Stomach smooth muscle (tissue), 2 donors: ENCODE data around the gene CSNK1G3.

ENCODE experiments used
- H3K27ac ChIP-seq: one replicate; pipeline ENCODE4 v1.7.0; 2013; ENCODE audit warnings: mild to moderate bottlenecking, low read length, inconsistent platforms
- H3K27me3 ChIP-seq, 2 donors: one replicate each; pipeline ENCODE4 v1.7.0; 2013; ENCODE audit warnings: low read length in 2 of 2; ENCODE audit not compliant: insufficient read depth in 2 of 2, control insufficient read depth in 1 of 2
- H3K36me3 ChIP-seq, 2 donors: one replicate each; pipeline ENCODE4 v1.7.0; 2013; ENCODE audit warnings: low read length in 2 of 2; ENCODE audit not compliant: control insufficient read depth in 2 of 2, insufficient read depth in 2 of 2
- H3K4me1 ChIP-seq: one replicate; pipeline ENCODE4 v1.7.0; 2013; ENCODE audit warnings: low read length; ENCODE audit not compliant: control insufficient read depth, insufficient read depth
- H3K4me3 ChIP-seq, 2 donors: one replicate each; pipeline ENCODE4 v1.7.0; 2013; ENCODE audit warnings: low read length in 2 of 2
- H3K9ac ChIP-seq, 2 donors: one replicate each; pipeline ENCODE4 v1.7.0; 2013; ENCODE audit warnings: low read length in 2 of 2, mild to moderate bottlenecking in 1 of 2
- H3K9me3 ChIP-seq, 2 donors: one replicate each; pipeline ENCODE4 v1.7.0; 2013; ENCODE audit warnings: low read length in 2 of 2; ENCODE audit not compliant: control insufficient read depth in 2 of 2
- donor health status: healthy.
- donor health status: Pancreatic carcinoma.

The CSNK1G3 gene

GRCh38 chr5:123558762-123559433 is 46.9 kb downstream of the CSNK1G3 start:
- Histone ChIP-seq H3K9me3 (no peaks in the 10 kb centered on the region), H3K9ac (no peak overlapping the region), H3K36me3 (peaks cover 0 to 2% of the 10 kb centered on the region in 2 donors), H3K4me3 (no peak overlapping the region), H3K4me1 (no peaks in the 10 kb centered on the region), H3K27ac (no peak overlapping the region), H3K27me3 (no peaks in the 10 kb centered on the region)

- H3K36me3 ChIP-seq, result peaks cover 0 to 2% of the 10 kb centered on the region in 2 donors
- no peak overlapping the region for H3K4me3 ChIP-seq
- no peaks in the 10 kb centered on the region for H3K9me3 ChIP-seq
- H3K27ac ChIP-seq, result no peak overlapping the region
- no peaks in the 10 kb centered on the region for H3K4me1 ChIP-seq
- no peaks in the 10 kb centered on the region for H3K27me3 ChIP-seq
- H3K9ac ChIP-seq, result no peak overlapping the region
Measured at GRCh38 chr5:123559434-123559775, 47.4 kb downstream of the CSNK1G3 start.

GRCh38 chr5:123561230-123561629 is 49.3 kb downstream of the CSNK1G3 start:
- peaks cover 0 to 2% of the 10 kb centered on the region in 2 donors for H3K36me3 ChIP-seq
- H3K4me1 ChIP-seq, result no peaks in the 10 kb centered on the region

GRCh38 chr5:123571927-123572326 is 60.0 kb downstream of the CSNK1G3 start:
- Histone ChIP-seq H3K4me3 (no peak overlapping the region), H3K36me3 (peaks cover 0 to 3% of the 10 kb centered on the region in 2 donors), H3K9ac (no peak overlapping the region), H3K4me1 (no peaks in the 10 kb centered on the region), H3K27ac (no peak overlapping the region), H3K9me3 (no peaks in the 10 kb centered on the region), H3K27me3 (no peaks in the 10 kb centered on the region)

More at GRCh38 chr5:123561230-123561629, 49.3 kb downstream of the CSNK1G3 start:
- H3K27ac ChIP-seq, result no peak overlapping the region
- no peak overlapping the region for H3K9ac ChIP-seq
- no peak overlapping the region for H3K4me3 ChIP-seq
- no peaks in the 10 kb centered on the region for H3K27me3 ChIP-seq
- H3K9me3 ChIP-seq, result no peaks in the 10 kb centered on the region

- Histone ChIP-seq H3K36me3 (peaks cover 0 to 3% of the 10 kb centered on the region in 2 donors), H3K9ac (no peak overlapping the region), H3K4me3 (no peak overlapping the region), H3K27me3 (no peaks in the 10 kb centered on the region), H3K9me3 (no peaks in the 10 kb centered on the region), H3K27ac (no peak overlapping the region), H3K4me1 (no peaks in the 10 kb centered on the region)
Measured at GRCh38 chr5:123578390-123578789, 66.4 kb downstream of the CSNK1G3 start.

- Histone ChIP-seq H3K4me3 (no peak overlapping the region), H3K27ac (no peak overlapping the region), H3K36me3 (peaks cover 0 to 3% of the 10 kb centered on the region in 2 donors), H3K9me3 (no peaks in the 10 kb centered on the region), H3K27me3 (no peaks in the 10 kb centered on the region), H3K9ac (no peak overlapping the region), H3K4me1 (no peaks in the 10 kb centered on the region)
Measured at GRCh38 chr5:123579410-123579809, 67.4 kb downstream of the CSNK1G3 start.

- Histone ChIP-seq H3K9me3 (no peaks in the 10 kb centered on the region), H3K27me3 (no peaks in the 10 kb centered on the region), H3K36me3 (no peaks in the 10 kb centered on the region), H3K27ac (no peak overlapping the region), H3K4me3 (no peak overlapping the region), H3K9ac (no peak overlapping the region), H3K4me1 (no peaks in the 10 kb centered on the region)
Measured at GRCh38 chr5:123582550-123583285, 70.7 kb downstream of the CSNK1G3 start.

- H3K36me3 ChIP-seq, result no peaks in the 10 kb centered on the region
- no peak overlapping the region for H3K27ac ChIP-seq
- H3K27me3 ChIP-seq, result no peaks in the 10 kb centered on the region
- no peak overlapping the region for H3K9ac ChIP-seq
- H3K4me3 ChIP-seq, result no peak overlapping the region
- no peaks in the 10 kb centered on the region for H3K9me3 ChIP-seq
- H3K4me1 ChIP-seq, result no peaks in the 10 kb centered on the region
Measured at GRCh38 chr5:123585871-123586270, 73.9 kb downstream of the CSNK1G3 start.

GRCh38 chr5:123594434-123594833 is 82.5 kb downstream of the CSNK1G3 start:
- Histone ChIP-seq H3K27ac (no peak overlapping the region), H3K9me3 (no peaks in the 10 kb centered on the region), H3K27me3 (no peaks in the 10 kb centered on the region), H3K4me3 (no peak overlapping the region), H3K36me3 (peaks cover 5 to 7% of the 10 kb centered on the region in 2 donors), H3K4me1 (no peaks in the 10 kb centered on the region), H3K9ac (no peak overlapping the region)

GRCh38 chr5:123597018-123597417 is 85.0 kb downstream of the CSNK1G3 start:
- Histone ChIP-seq H3K27me3 (no peaks in the 10 kb centered on the region), H3K9ac (no peak overlapping the region), H3K9me3 (no peaks in the 10 kb centered on the region), H3K36me3 (peaks cover 3 to 5% of the 10 kb centered on the region in 2 donors), H3K27ac (no peak overlapping the region), H3K4me1 (no peaks in the 10 kb centered on the region), H3K4me3 (no peak overlapping the region)
